ENCODE data around the gene APOL1. TPM values are rescaled to one million over a fixed set of nuclear protein-coding genes. Genes with fewer than 3 reads are reported as not detected.
A peak's percentile ranks its signal among the peaks of the same experiment; 100 is the strongest.
"Not testable (repeated sequence)": the region's sequence is repeated elsewhere in the genome, so short reads cannot be mapped to it uniquely, and the experiment has no call there.

APOL1 gene, protein sequence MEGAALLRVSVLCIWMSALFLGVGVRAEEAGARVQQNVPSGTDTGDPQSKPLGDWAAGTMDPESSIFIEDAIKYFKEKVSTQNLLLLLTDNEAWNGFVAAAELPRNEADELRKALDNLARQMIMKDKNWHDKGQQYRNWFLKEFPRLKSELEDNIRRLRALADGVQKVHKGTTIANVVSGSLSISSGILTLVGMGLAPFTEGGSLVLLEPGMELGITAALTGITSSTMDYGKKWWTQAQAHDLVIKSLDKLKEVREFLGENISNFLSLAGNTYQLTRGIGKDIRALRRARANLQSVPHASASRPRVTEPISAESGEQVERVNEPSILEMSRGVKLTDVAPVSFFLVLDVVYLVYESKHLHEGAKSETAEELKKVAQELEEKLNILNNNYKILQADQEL
- total RNA-seq, result 0.12 TPM in 1 of 2 replicates, not detected in the other
- long read RNA-seq, result 0 reads

- no peaks in the 10 kb centered on the region for H3K36me3 Mint-ChIP-seq (ENCODE audit: insufficient read depth)
- H3K9me3 Mint-ChIP-seq (ENCODE audit: low read depth), result peaks cover 10% of the 10 kb centered on the region
- no peak for TF ChIP-seq CTCF (IDR thresholded peaks at IDR 0.05; ENCODE audit: unreplicated experiment)
- DNase-seq (ENCODE audit: low spot score, unreplicated experiment), result no peak
- no peak within 1 kb of the TSS for H3K27ac Mint-ChIP-seq
- H3K4me3 Mint-ChIP-seq (ENCODE audit: low read depth), result no peak within 1 kb of the TSS
- H3K27me3 Mint-ChIP-seq, result no peaks in the 10 kb centered on the region
- H3K4me1 Mint-ChIP-seq (ENCODE audit: low read depth), result no peaks in the 10 kb centered on the region
Observed at GRCh38 chr22:36252754-36253522, at the start of gene APOL1. Gene APOL1, plus strand, starts transcription at chr22:36253133. Its CDS starts 1,823 bp downstream, at chr22:36254956.

- H3K9me3 Mint-ChIP-seq (ENCODE audit: low read depth); H3K36me3 Mint-ChIP-seq (ENCODE audit: insufficient read depth); H3K27me3 Mint-ChIP-seq; H3K27ac Mint-ChIP-seq; DNase-seq (ENCODE audit: low spot score, unreplicated experiment); H3K4me3 Mint-ChIP-seq (ENCODE audit: low read depth): not testable (repeated sequence)
- peaks cover 16% of the 10 kb centered on the region for H3K4me1 Mint-ChIP-seq (ENCODE audit: low read depth)
Observed at GRCh38 chr22:36203441-36203840, 49.5 kb upstream of the APOL1 start.

DNA sequence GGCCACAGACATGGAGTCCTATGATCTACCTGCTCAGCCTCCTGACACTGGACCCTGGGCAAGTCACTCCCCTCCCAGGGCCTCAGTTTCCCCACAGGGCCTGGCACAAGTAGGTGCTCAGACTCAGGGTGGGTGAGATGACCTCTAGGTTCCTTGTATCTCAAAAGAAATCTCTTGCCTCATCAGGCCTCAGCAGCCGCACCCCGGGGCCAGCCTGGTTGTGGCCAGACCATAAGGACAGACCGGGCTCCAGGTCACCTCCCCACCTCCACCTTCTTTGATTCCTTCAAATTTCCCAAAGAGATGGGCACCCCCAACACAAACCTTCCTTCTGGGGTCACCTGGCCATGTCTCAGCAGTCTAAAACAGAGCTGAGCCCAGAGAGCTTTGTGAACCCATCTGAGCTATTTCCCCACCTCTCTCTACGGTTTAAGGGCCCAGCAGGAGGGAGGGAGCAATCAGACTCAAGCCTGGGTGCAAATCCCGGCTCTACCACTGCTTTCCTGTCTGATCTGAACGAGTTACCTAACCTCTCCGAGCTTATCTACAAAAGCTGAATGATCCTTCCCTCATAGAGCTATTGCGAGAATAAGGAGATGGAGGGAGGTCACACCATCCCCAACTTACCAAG, 48.8 kb upstream of the APOL1 start:
- peaks cover under 1% of the 10 kb centered on the region for H3K9me3 Mint-ChIP-seq (ENCODE audit: low read depth)
- H3K27ac Mint-ChIP-seq, result no peak overlapping the region
- no peaks in the 10 kb centered on the region for H3K36me3 Mint-ChIP-seq (ENCODE audit: insufficient read depth)
- no peaks in the 10 kb centered on the region for H3K27me3 Mint-ChIP-seq
- DNase-seq (ENCODE audit: low spot score, unreplicated experiment), result no peak
- H3K4me3 Mint-ChIP-seq (ENCODE audit: low read depth), result no peak overlapping the region
- TF ChIP-seq CTCF (IDR thresholded peaks at IDR 0.05; ENCODE audit: unreplicated experiment), result no peak
- peaks cover 15% of the 10 kb centered on the region for H3K4me1 Mint-ChIP-seq (ENCODE audit: low read depth)

- peaks cover 15% of the 10 kb centered on the region for H3K4me1 Mint-ChIP-seq (ENCODE audit: low read depth)
- TF ChIP-seq CTCF (IDR thresholded peaks at IDR 0.05; ENCODE audit: unreplicated experiment), result no peak
- H3K9me3 Mint-ChIP-seq (ENCODE audit: low read depth), result peaks cover 4% of the 10 kb centered on the region
- H3K4me3 Mint-ChIP-seq (ENCODE audit: low read depth), result no peak overlapping the region
- no peak for DNase-seq (ENCODE audit: low spot score, unreplicated experiment)
- H3K36me3 Mint-ChIP-seq (ENCODE audit: insufficient read depth), result no peaks in the 10 kb centered on the region
- peak overlapping the region; percentile 56 for H3K27ac Mint-ChIP-seq
- no peaks in the 10 kb centered on the region for H3K27me3 Mint-ChIP-seq
Observed at GRCh38 chr22:36204632-36205015, 48.3 kb upstream of the APOL1 start.

DNA sequence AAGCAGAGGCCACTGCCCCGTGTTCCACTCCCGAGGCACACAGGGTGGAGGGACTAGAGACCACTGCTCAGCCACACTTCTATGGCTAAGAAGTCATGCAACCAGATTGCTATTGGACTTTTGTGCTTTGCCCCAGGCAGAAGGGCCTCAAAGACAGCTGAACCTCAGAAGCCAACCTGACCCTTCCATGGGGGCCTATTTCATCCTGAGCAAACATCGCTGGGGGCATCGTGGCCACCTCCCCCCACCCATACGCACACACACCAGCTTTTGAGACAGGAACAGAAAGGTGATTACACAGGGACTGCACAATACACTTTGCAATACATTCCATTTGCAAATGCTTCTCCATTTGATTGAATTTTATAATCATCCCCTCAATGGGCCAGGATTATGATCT, 47.4 kb upstream of the APOL1 start:
- H3K27ac Mint-ChIP-seq, result not testable (repeated sequence)
- H3K4me1 Mint-ChIP-seq (ENCODE audit: low read depth), result peaks cover 15% of the 10 kb centered on the region

DNA sequence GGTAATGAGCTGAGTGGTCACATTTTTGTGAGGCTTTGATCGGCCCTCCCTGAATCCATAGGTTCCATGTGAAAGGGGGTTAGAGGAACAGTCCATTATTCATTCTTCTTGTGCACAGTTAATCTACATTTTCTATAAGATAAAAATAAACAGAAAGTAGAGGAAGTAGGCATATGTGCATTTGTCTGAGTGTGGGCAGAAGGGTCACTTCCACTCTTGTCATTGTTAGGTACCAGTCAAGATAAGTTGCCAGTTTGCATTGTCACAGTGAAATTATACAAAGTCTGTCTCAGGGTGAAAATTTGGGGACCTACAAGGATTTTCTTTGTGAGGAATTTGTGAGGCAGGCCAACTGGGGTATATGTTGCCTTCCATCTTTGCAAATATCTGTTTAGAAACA, 46.7 kb upstream of the APOL1 start:
- Mint-ChIP-seq H3K9me3 (ENCODE audit: low read depth) (peaks cover 4% of the 10 kb centered on the region), H3K27me3 (no peaks in the 10 kb centered on the region), H3K4me3 (ENCODE audit: low read depth) (no peak overlapping the region), H3K4me1 (ENCODE audit: low read depth) (peaks cover 15% of the 10 kb centered on the region), H3K27ac (no peak overlapping the region), H3K36me3 (ENCODE audit: insufficient read depth) (no peaks in the 10 kb centered on the region)
- DNase-seq (ENCODE audit: low spot score, unreplicated experiment), result no peak
- TF ChIP-seq CTCF (IDR thresholded peaks at IDR 0.05; ENCODE audit: unreplicated experiment), result no peak

More for the DNA sequence above, 47.4 kb upstream of the APOL1 start:
- DNase-seq (ENCODE audit: low spot score, unreplicated experiment); H3K9me3 Mint-ChIP-seq (ENCODE audit: low read depth); H3K4me3 Mint-ChIP-seq (ENCODE audit: low read depth); H3K36me3 Mint-ChIP-seq (ENCODE audit: insufficient read depth); H3K27me3 Mint-ChIP-seq: not testable (repeated sequence)
